BE2C (cell line): ENCODE results near the gene RALGPS1.

Experiments
- DNase-seq: peaks from one replicate; pipeline ENCODE4 v3.0.0-alpha.2; 2020
- H3K27me3 ChIP-seq: fragments of 250-450 bp; sonication (Bioruptor Pico); 2 replicates; pipeline ENCODE4 v1.5.1; 2020; ENCODE audit warnings: mild to moderate bottlenecking
- H3K36me3 ChIP-seq: fragments of 250-450 bp; sonication (Bioruptor Pico); 2 replicates; pipeline ENCODE4 v1.5.1; 2020; ENCODE audit warnings: mild to moderate bottlenecking
- H3K4me1 ChIP-seq: fragments of 250-450 bp; sonication (Bioruptor Pico); 2 replicates; pipeline ENCODE4 v1.5.1; 2020
- H3K4me3 ChIP-seq: 2 replicates; pipeline ENCODE4 v1.5.1; 2011; ENCODE audit warnings: low read depth, low read length
- H3K9me3 ChIP-seq: fragments of 250-450 bp; sonication (Bioruptor Pico); 2 replicates; pipeline ENCODE4 v1.5.1; 2020
- TF ChIP-seq, protein P1 (sequence below): IDR thresholded peaks from 2 replicates; pipeline ENCODE4 v1.5.1; 2012; ENCODE audit warnings: mild to moderate bottlenecking, low read depth, low read length

RALGPS1 gene

DNA sequence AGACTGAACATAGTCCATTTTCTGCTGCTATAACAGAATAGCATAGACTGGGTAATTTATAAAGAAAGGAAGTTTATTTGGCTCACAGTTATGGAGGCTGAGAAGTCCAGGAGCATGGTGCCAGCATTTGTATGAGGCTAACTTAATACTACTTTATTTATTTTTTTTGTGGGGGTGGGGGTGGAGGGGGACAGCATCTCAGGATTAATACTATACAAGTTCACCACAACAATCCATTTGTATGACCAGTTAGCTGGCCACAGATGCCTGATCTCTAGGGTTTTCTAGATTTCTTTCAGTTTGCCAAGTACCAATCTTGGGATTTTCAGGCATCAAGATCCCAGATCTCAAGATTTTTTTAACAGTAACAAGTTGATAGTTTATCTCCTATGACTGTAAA, 187.6 kb downstream of the RALGPS1 start:
- Histone ChIP-seq H3K9me3 (no peaks in the 10 kb centered on the region), H3K27me3 (no peaks in the 10 kb centered on the region), H3K36me3 (peaks cover 4% of the 10 kb centered on the region), H3K4me3 (no peak overlapping the region), H3K4me1 (peaks cover 16% of the 10 kb centered on the region)
- TF ChIP-seq, protein P1, sequence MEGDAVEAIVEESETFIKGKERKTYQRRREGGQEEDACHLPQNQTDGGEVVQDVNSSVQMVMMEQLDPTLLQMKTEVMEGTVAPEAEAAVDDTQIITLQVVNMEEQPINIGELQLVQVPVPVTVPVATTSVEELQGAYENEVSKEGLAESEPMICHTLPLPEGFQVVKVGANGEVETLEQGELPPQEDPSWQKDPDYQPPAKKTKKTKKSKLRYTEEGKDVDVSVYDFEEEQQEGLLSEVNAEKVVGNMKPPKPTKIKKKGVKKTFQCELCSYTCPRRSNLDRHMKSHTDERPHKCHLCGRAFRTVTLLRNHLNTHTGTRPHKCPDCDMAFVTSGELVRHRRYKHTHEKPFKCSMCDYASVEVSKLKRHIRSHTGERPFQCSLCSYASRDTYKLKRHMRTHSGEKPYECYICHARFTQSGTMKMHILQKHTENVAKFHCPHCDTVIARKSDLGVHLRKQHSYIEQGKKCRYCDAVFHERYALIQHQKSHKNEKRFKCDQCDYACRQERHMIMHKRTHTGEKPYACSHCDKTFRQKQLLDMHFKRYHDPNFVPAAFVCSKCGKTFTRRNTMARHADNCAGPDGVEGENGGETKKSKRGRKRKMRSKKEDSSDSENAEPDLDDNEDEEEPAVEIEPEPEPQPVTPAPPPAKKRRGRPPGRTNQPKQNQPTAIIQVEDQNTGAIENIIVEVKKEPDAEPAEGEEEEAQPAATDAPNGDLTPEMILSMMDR, result no peak
- no peak for DNase-seq

DNA sequence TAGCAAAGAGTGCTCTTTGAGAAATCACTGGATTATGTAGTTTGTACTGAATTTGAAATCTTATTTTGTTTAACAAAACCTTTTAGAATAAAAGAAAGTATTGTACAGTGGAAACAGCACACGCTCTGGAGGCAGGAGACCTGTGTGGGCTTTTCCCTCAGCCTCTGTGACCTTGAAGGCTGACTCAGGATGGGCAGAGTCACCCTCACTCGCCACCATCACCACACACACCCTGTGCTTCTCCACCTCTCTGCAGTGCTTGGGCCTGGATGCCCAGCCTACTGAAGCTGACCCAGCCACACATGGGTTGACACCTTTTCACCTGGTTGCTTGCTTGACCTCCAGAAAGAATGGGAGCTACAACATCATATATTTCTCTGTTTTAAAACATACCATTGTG, 188.2 kb downstream of the RALGPS1 start:
- H3K9me3 ChIP-seq, result no peaks in the 10 kb centered on the region
- H3K4me1 ChIP-seq, result peaks cover 16% of the 10 kb centered on the region
- peaks cover 4% of the 10 kb centered on the region for H3K36me3 ChIP-seq
- DNase-seq, result no peak
- H3K27me3 ChIP-seq, result no peaks in the 10 kb centered on the region
- TF ChIP-seq, protein P1, result no peak
- H3K4me3 ChIP-seq, result no peak overlapping the region

GRCh38 chr9:127104581-127105311, 190.2 kb downstream of the RALGPS1 start:
- TF ChIP-seq, protein P1, result no peak

GRCh38 chr9:127105805-127106465, 191.4 kb downstream of the RALGPS1 start:
- Histone ChIP-seq H3K36me3 (peaks cover 4% of the 10 kb centered on the region), H3K4me3 (no peak overlapping the region), H3K9me3 (no peaks in the 10 kb centered on the region), H3K27me3 (no peaks in the 10 kb centered on the region), H3K4me1 (peaks cover 16% of the 10 kb centered on the region)
- DNase-seq, result no peak
- TF ChIP-seq, protein P1, result no peak

More at GRCh38 chr9:127104581-127105311, 190.2 kb downstream of the RALGPS1 start:
- Histone ChIP-seq H3K9me3 (no peaks in the 10 kb centered on the region), H3K36me3 (peaks cover 4% of the 10 kb centered on the region), H3K4me3 (no peak overlapping the region), H3K27me3 (no peaks in the 10 kb centered on the region), H3K4me1 (peaks cover 16% of the 10 kb centered on the region)
- DNase-seq, result peak; percentile 80

GRCh38 chr9:127106466-127106855, 191.9 kb downstream of the RALGPS1 start:
- H3K9me3 ChIP-seq, result no peaks in the 10 kb centered on the region
- H3K36me3 ChIP-seq, result peaks cover 4% of the 10 kb centered on the region
- no peak overlapping the region for H3K4me3 ChIP-seq
- peaks cover 16% of the 10 kb centered on the region for H3K4me1 ChIP-seq
- no peak for DNase-seq
- H3K27me3 ChIP-seq, result no peaks in the 10 kb centered on the region
- TF ChIP-seq, protein P1, result no peak

GRCh38 chr9:127107171-127107928, 192.8 kb downstream of the RALGPS1 start:
- H3K36me3 ChIP-seq, result peaks cover 4% of the 10 kb centered on the region
- no peak for DNase-seq

More at GRCh38 chr9:127107171-127107928, 192.8 kb downstream of the RALGPS1 start:
- no peaks in the 10 kb centered on the region for H3K9me3 ChIP-seq
- TF ChIP-seq, protein P1, result no peak
- H3K4me1 ChIP-seq, result peaks cover 16% of the 10 kb centered on the region
- H3K27me3 ChIP-seq, result no peaks in the 10 kb centered on the region
- H3K4me3 ChIP-seq, result no peak overlapping the region
